Mesenchymal stem cell (in vitro differentiated cells and primary cell): ENCODE measurements around the gene RUBCN.
"Not testable (repeated sequence)": the region's sequence is repeated elsewhere in the genome, so short reads cannot be mapped to it uniquely, and the experiment has no call there.

Source experiments
- DNase-seq: peaks from one replicate; pipeline ENCODE4 v3.0.0-alpha.2; 2013
- H2AFZ ChIP-seq: one replicate; pipeline ENCODE4 v1.6.1; 2013; ENCODE audit warnings: low read depth, mild to moderate bottlenecking, control low read depth, inconsistent platforms, low read length, moderate library complexity
- H2AK5ac ChIP-seq: 2 replicates; pipeline ENCODE4 v1.6.1; 2013; ENCODE audit warnings: low read length, moderate library complexity, mild to moderate bottlenecking, inconsistent platforms; ENCODE audit not compliant: severe bottlenecking
- H2BK120ac ChIP-seq: one replicate; pipeline ENCODE4 v1.6.1; 2013; ENCODE audit warnings: low read depth, mild to moderate bottlenecking, inconsistent platforms, low read length, moderate library complexity
- H2BK12ac ChIP-seq, 2 experiments: one replicate each; pipeline ENCODE4 v1.6.1; 2013; ENCODE audit warnings: inconsistent platforms in 2 of 2, low read length in 2 of 2, mild to moderate bottlenecking in 2 of 2, moderate library complexity in 2 of 2, control low read depth in 1 of 2
- H2BK15ac ChIP-seq: one replicate; pipeline ENCODE4 v1.6.1; 2013; ENCODE audit warnings: mild to moderate bottlenecking, low read depth, inconsistent platforms; ENCODE audit not compliant: poor library complexity, severe bottlenecking
- H2BK5ac ChIP-seq: 2 replicates; pipeline ENCODE4 v1.6.1; 2013; ENCODE audit warnings: low read depth, mild to moderate bottlenecking, low read length, control low read depth, inconsistent platforms; ENCODE audit not compliant: poor library complexity, severe bottlenecking
- H3K14ac ChIP-seq, 2 experiments: one replicate each; pipeline ENCODE4 v1.6.1; 2013; ENCODE audit warnings: inconsistent platforms in 2 of 2, low read length in 2 of 2, control low read depth in 1 of 2, mild to moderate bottlenecking in 1 of 2, moderate library complexity in 1 of 2
- H3K18ac ChIP-seq, 2 experiments: one replicate each; pipeline ENCODE4 v1.6.1; 2013; ENCODE audit warnings: inconsistent platforms in 2 of 2, low read length in 2 of 2, control low read depth in 1 of 2, low read depth in 1 of 2, mild to moderate bottlenecking in 1 of 2
- H3K23ac ChIP-seq, 2 experiments: one replicate each; pipeline ENCODE4 v1.6.1; 2013; ENCODE audit warnings: inconsistent platforms in 2 of 2, low read length in 2 of 2, mild to moderate bottlenecking in 2 of 2, moderate library complexity in 2 of 2, control low read depth in 1 of 2
- H3K27ac ChIP-seq: 2 replicates; pipeline ENCODE4 v1.5.1; 2013; ENCODE audit warnings: mild to moderate bottlenecking, moderate library complexity, low read length, control low read depth, inconsistent platforms; ENCODE audit not compliant: poor library complexity, severe bottlenecking
- H3K27me3 ChIP-seq, 2 experiments: 2 replicates each; pipeline versions ENCODE4 v1.6.1 to v1.7.0; 2013; ENCODE audit warnings: low read length in 2 of 2, mild to moderate bottlenecking in 2 of 2, moderate library complexity in 2 of 2, control low read depth in 1 of 2, inconsistent platforms in 1 of 2; ENCODE audit not compliant: control insufficient read depth in 1 of 2, insufficient read depth in 1 of 2
- H3K36me3 ChIP-seq, 2 experiments: 2 replicates each; pipeline versions ENCODE4 v1.6.1 to v1.7.0; 2013; ENCODE audit warnings: low read length in 2 of 2, control low read depth in 1 of 2, inconsistent platforms in 1 of 2, low read depth in 1 of 2, mild to moderate bottlenecking in 1 of 2; ENCODE audit not compliant: insufficient read depth in 2 of 2, control insufficient read depth in 1 of 2
- H3K4ac ChIP-seq, 2 experiments: one replicate each; pipeline ENCODE4 v1.6.1; 2013; ENCODE audit warnings: inconsistent platforms in 2 of 2, low read length in 2 of 2, mild to moderate bottlenecking in 2 of 2, moderate library complexity in 2 of 2, control low read depth in 1 of 2, low read depth in 1 of 2
- H3K4me1 ChIP-seq: 2 replicates; pipeline ENCODE4 v1.6.1; 2013; ENCODE audit warnings: low read depth, low read length, control low read depth; ENCODE audit not compliant: control insufficient read depth, insufficient read depth
- H3K4me2 ChIP-seq: 2 replicates; pipeline ENCODE4 v1.6.1; 2013; ENCODE audit warnings: low read length, mild to moderate bottlenecking, inconsistent platforms; ENCODE audit not compliant: poor library complexity, severe bottlenecking
- H3K4me3 ChIP-seq, 2 experiments: 2 replicates each; pipeline versions ENCODE4 v1.5.1 to v1.7.0; 2013; ENCODE audit warnings: low read length in 2 of 2, mild to moderate bottlenecking in 2 of 2, control low read depth in 1 of 2, low read depth in 1 of 2; ENCODE audit not compliant: insufficient read depth in 1 of 2
- H3K79me1 ChIP-seq: replicated peaks from 2 replicates; pipeline ENCODE4 v1.6.1; 2013; ENCODE audit warnings: mild to moderate bottlenecking, control low read depth, low read length, inconsistent platforms; ENCODE audit not compliant: poor library complexity, severe bottlenecking
- H3K9ac ChIP-seq: 2 replicates; pipeline ENCODE4 v1.7.0; 2013; ENCODE audit warnings: mild to moderate bottlenecking, low read length, moderate library complexity
- H3K9me3 ChIP-seq: 2 replicates; pipeline ENCODE4 v1.7.0; 2013; ENCODE audit warnings: mild to moderate bottlenecking, low read length; ENCODE audit not compliant: control insufficient read depth
- H4K8ac ChIP-seq: one replicate; pipeline ENCODE4 v1.6.1; 2013; ENCODE audit warnings: inconsistent platforms, mild to moderate bottlenecking, low read length, moderate library complexity
- H4K91ac ChIP-seq: one replicate; pipeline ENCODE4 v1.6.1; 2013; ENCODE audit warnings: mild to moderate bottlenecking, low read length, inconsistent platforms
- WGBS: methylation state at CpG from one replicate; pipeline ENCODE4 v1.1.7; 2013; ENCODE audit warnings: mixed read lengths; 5-methylcytosine and 5-hydroxymethylcytosine counted together

RUBCN gene

GRCh38 chr3:197713477-197713822 lies 23.3 kb downstream of the RUBCN start:
- H4K91ac ChIP-seq: no peak overlapping the region
- H3K36me3 ChIP-seq: peaks cover 2 to 16% of the 10 kb centered on the region in 2 experiments
- H2BK12ac ChIP-seq: no peak overlapping the region

GRCh38 chr3:197711973-197712707 lies 24.6 kb downstream of the RUBCN start:
- no peak overlapping the region for H2AFZ ChIP-seq
- under 1% methylated on average over 9 of the region's 9 CpGs for WGBS
- no peak overlapping the region for H3K14ac ChIP-seq

More at GRCh38 chr3:197713477-197713822, 23.3 kb downstream of the RUBCN start:
- H3K4ac ChIP-seq: peak overlapping the region in 1 of 2 experiments; percentile 7
- H2BK5ac ChIP-seq: no peak overlapping the region
- H3K9ac ChIP-seq: peak overlapping the region; percentile 93
- H3K18ac ChIP-seq: peak overlapping the region in 1 of 2 experiments; percentile 74
- no peak overlapping the region for H2AK5ac ChIP-seq
- no peaks in the 10 kb centered on the region for H3K27me3 ChIP-seq
- no peak for DNase-seq
- H3K4me2 ChIP-seq: peak overlapping the region; percentile 3
- H2BK120ac ChIP-seq: no peak overlapping the region
- H2AFZ ChIP-seq: no peak overlapping the region
- peaks cover 3% of the 10 kb centered on the region for H3K4me1 ChIP-seq
- peak overlapping the region; percentile 37 for H3K27ac ChIP-seq
- no peak overlapping the region for H3K14ac ChIP-seq
- peaks cover 15% of the 10 kb centered on the region for H3K79me1 ChIP-seq
- H2BK15ac ChIP-seq: no peak overlapping the region
- no peaks in the 10 kb centered on the region for H3K9me3 ChIP-seq
- H4K8ac ChIP-seq: no peak overlapping the region
- 84% methylated on average over 4 of the region's 4 CpGs for WGBS
- H3K23ac ChIP-seq: no peak overlapping the region
- peak overlapping the region in 1 of 2 experiments; percentile 74 for H3K4me3 ChIP-seq

GRCh38 chr3:197710965-197711364 lies 25.7 kb downstream of the RUBCN start:
- not testable (repeated sequence) for H2AFZ ChIP-seq, DNase-seq, H3K18ac ChIP-seq, H3K4me3 ChIP-seq, H3K4me1 ChIP-seq, H2BK12ac ChIP-seq, H2BK15ac ChIP-seq, H3K27ac ChIP-seq, H4K91ac ChIP-seq, H2AK5ac ChIP-seq, H4K8ac ChIP-seq, H3K27me3 ChIP-seq, H3K9me3 ChIP-seq, H3K14ac ChIP-seq, H2BK5ac ChIP-seq, H3K23ac ChIP-seq, H3K4me2 ChIP-seq, H3K36me3 ChIP-seq, H2BK120ac ChIP-seq, H3K4ac ChIP-seq
- H3K79me1 ChIP-seq: peaks cover 15% of the 10 kb centered on the region
- WGBS: no CpG with 5 or more reads among the region's 5 CpGs
- H3K9ac ChIP-seq: peak overlapping the region; percentile 93

More at GRCh38 chr3:197711973-197712707, 24.6 kb downstream of the RUBCN start:
- Histone ChIP-seq H2BK12ac (no peak overlapping the region), H3K4me1 (peaks cover 3% of the 10 kb centered on the region), H2AK5ac (no peak overlapping the region), H3K79me1 (peaks cover 9% of the 10 kb centered on the region), H2BK120ac (no peak overlapping the region), H3K9me3 (no peaks in the 10 kb centered on the region), H3K23ac (no peak overlapping the region), H3K4me2 (peak overlapping the region; percentile 62), H3K27me3 (no peaks in the 10 kb centered on the region), H4K91ac (no peak overlapping the region), H2BK15ac (no peak overlapping the region), H3K36me3 (peaks cover 2 to 16% of the 10 kb centered on the region in 2 experiments), H3K27ac (peak overlapping the region; percentile 98), H3K9ac (peak overlapping the region; percentile 93), H3K4me3 (peak overlapping the region in 1 of 2 experiments; percentile 74), H3K18ac (peak overlapping the region in 1 of 2 experiments; percentile 2), H2BK5ac (no peak overlapping the region), H3K4ac (no peak overlapping the region), H4K8ac (no peak overlapping the region)
- peak; percentile 98 for DNase-seq

- H3K23ac ChIP-seq: no peak overlapping the region
- no peak overlapping the region for H2AK5ac ChIP-seq
- H2BK12ac ChIP-seq: no peak overlapping the region
- DNase-seq: no peak
- H3K4ac ChIP-seq: no peak overlapping the region
- H3K27me3 ChIP-seq: no peaks in the 10 kb centered on the region
- H3K4me1 ChIP-seq: peaks cover 1% of the 10 kb centered on the region
- H3K4me2 ChIP-seq: no peak overlapping the region
- H3K14ac ChIP-seq: no peak overlapping the region
- H2BK120ac ChIP-seq: no peak overlapping the region
- H2BK5ac ChIP-seq: no peak overlapping the region
- WGBS: 94% methylated on average over 6 of the region's 9 CpGs
- no peak overlapping the region for H2BK15ac ChIP-seq
- H4K8ac ChIP-seq: no peak overlapping the region
- H3K79me1 ChIP-seq: peaks cover 14% of the 10 kb centered on the region
- no peak overlapping the region for H3K18ac ChIP-seq
- H4K91ac ChIP-seq: no peak overlapping the region
- H3K27ac ChIP-seq: no peak overlapping the region
- H3K9ac ChIP-seq: no peak overlapping the region
- no peaks in the 10 kb centered on the region for H3K9me3 ChIP-seq
- H2AFZ ChIP-seq: no peak overlapping the region
- no peak overlapping the region for H3K4me3 ChIP-seq
- H3K36me3 ChIP-seq: peaks cover 7 to 9% of the 10 kb centered on the region in 2 experiments
Measured at GRCh38 chr3:197709135-197709534, 27.6 kb downstream of the RUBCN start.
